ENCODE data around the gene COMMD1.
"Not testable (repeated sequence)": the region's sequence is repeated elsewhere in the genome, so short reads cannot be mapped to it uniquely, and the experiment has no call there.

DNA sequence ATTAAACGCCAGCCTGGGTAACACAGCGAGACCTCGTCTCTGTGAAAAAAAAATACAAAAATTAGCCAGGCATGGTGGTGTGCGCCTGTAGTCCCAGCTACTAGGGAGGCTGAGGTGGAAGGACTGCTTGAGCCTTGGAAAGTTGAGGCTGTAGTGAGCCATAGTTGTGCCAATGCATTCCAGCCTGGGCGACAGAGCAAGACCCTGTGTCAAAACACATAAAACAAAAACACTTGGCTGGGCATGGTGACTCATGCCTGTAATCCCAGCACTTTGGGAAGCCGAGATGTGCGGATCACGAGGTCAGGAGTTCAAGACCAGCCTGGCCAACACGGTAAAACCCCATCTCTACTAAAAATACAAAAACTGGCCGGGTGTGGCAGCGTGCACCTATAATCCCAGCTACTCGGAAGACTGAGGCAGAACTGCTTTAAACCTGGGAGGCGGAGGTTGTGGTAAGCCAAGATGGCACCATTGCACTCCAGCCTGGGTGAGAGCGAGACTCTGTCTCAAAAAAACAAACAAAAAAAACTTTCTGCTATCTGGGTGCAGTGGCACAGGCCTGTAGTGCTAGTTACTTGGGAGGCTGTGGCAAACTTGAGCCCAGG is 38.9 kb upstream of the COMMD1 start:
- not testable (repeated sequence) for TF ChIP-seq CTCF (IDR thresholded peaks at IDR 0.05; ENCODE audit: low read length); EZH2 (optimal IDR thresholded peaks at IDR 0.05; ENCODE audit: low read depth, low read length); EZH2phosphoT487 (IDR thresholded peaks at IDR 0.05; ENCODE audit: low read length)
